Hematopoietic multipotent progenitor cell treated with erythropoietin and hydrocortisone succinate and interleukin-3 and kit ligand, for 6 days (in vitro differentiated cells): ENCODE measurements around the gene RNF38.
A peak's percentile ranks its signal among the peaks of the same experiment; 100 is the strongest.
"Not testable (repeated sequence)": the region's sequence is repeated elsewhere in the genome, so short reads cannot be mapped to it uniquely, and the experiment has no call there.

Source experiments
- DNase-seq: peaks from one replicate; pipeline ENCODE4 v3.0.0-alpha.2; 2015

Gene RNF38

DNA sequence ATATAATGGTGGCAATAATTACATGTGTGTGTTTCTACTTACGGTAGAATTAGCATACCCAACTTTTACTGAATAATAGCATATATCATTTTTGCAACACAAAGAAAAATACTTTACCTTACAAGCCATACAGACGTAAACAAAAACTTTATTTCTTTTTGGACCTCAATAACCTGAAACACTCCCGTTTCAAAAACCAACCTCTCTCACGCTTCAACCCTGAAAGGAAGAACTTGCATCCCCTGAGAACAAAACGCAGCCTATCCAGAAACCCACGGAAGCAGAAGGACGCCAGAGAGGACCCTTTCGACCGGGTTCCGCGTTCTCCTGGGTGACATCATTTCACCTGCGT is at the start of gene RNF38:
RNF38 (minus strand) TSS at position 290 of the 352 bp plus-strand sequence; CDS start at position 129, 161 bp downstream.
- no peak for DNase-seq

DNA sequence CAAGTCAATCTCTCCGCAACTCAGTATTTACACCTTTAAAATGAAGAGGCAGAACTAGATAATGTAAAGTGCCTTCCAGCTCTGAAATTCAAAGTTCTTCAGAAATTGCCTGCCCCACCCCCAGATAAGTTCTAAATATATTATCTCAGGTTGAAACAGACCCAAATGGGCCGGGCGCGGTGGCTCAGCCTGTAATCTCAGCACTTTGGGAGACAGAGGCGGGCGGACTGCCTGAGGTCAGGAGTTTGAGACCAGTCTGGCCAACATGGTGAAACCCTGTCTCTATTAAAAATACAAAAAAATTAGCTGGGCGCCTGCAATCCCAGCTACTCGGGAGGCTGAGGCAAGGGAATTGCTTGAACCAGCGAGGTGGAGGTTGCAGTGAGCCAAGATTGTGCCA is 48.5 kb upstream of the RNF38 start:
- not testable (repeated sequence) for DNase-seq

DNA sequence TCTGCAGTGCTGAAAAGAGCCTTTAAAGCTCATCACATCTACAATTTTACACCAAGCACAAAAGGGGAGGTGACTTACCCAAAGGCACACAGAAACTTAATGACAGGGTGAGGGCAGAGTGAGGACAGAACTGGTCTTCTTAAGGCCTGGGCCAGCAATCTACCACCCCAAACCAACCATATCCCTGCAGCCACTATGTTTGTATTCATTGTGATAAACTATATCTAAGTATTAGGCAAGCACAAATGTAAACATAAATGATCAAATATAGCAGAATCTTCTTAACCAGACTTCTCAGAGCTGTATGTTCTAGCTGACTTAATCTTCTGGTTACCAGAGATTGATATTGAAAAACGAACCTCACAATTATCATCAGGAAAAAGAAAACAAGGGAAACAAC is 47.9 kb upstream of the RNF38 start:
- DNase-seq, result no peak

DNA sequence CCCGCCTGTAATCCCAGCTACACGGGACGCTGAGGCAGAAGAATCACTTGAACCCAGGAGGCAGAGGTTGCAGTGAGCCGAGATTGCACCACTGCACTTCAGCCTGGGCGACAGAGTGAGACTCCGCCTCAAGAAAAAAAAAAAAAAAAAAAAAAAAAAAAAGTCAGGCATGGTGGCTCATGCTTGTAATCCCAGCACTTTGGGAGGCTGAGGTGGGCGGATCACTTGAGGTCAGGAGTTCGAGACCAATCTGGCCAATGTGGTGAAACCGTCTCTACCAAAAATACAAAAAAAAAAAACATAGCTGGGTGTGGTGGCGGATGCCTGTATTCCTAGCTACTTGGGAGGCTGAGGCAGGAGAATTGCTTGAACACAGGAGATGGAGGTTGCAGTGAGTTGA is 46.6 kb upstream of the RNF38 start:
- DNase-seq, result not testable (repeated sequence)

DNA sequence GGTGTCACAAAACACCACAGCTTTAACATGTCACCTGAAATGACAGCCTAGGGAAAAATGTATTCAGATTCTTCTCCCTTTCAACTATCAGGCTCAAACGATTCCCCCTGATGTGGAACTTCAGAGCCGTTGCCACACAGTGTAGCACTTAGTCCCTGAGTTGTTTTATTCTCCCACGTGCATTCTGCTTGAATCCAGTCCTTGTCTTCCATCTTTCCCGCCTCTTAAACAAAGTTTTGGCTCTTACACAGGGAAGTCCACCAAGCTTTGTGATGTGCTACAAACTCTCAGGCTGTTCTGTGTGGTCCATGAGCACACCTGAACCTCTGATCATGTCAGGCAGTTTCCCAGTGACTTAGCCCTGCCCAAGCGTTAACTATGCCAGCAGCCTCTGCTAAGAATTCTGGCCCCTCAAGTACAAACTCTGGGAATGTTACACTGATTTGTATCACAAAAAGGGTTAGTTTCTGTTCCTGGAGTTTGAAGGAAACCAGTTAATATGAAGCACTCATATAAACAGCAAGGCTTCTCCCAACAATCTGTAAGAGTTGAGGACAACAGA is 45.8 kb upstream of the RNF38 start:
- no peak for DNase-seq

DNA sequence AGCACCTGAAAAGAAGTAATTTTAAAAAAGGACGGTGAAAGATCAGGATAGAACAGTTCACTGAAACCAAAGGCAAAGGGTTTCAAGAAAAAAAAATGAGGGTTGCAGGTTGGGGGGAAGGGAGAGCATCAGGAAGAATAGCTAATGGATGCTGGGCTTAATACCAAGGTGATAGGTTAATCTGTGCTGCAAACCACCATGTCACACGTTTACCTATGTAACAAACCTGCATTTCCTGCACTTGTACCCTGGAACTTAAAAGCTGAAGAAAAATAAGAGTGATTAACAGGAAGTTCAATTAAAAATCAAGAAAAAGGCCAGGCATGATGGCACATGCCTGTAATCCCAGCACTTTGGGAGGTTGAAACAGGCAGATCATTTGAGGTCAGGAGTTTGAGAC is 44.1 kb upstream of the RNF38 start:
- DNase-seq, result no peak

DNA sequence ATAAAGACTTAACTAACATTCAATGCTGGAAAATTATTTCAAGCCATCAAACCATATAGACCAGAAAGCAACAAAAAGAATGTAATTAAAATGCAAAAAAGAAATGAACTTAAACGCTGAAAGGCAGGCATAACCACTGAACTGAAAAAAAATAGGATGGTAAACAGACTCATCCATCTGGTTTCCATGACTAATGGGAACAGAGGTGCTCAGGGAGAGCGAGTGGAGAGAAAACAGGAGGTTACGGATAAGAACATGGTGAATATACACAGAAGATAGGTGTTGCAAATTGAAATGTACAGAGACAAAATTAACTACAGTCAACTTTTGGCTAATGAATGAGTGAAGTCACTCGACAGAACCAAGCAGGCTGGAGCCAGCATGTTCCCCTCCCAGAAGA is 43.5 kb upstream of the RNF38 start:
- DNase-seq, result no peak

DNA sequence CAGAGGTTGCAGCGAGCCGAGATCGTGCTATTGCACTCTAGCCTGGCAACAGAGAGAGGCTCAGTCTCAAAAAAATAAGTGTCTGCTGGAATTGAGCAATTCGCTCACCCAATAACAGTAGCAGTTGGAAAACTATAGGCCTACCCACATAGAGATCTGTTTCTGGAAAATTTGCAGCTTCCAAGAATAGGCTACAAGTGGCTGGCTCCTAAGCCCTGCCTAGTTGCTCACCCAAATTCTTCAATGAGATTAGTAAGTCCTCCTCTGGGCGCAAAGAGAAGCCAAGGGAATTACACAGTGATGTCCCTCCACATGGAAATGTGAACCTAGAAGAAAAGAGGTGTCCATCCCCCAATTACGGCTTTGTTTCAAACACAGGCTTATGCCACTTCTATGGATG is 42.6 kb upstream of the RNF38 start:
- DNase-seq, result no peak

DNA sequence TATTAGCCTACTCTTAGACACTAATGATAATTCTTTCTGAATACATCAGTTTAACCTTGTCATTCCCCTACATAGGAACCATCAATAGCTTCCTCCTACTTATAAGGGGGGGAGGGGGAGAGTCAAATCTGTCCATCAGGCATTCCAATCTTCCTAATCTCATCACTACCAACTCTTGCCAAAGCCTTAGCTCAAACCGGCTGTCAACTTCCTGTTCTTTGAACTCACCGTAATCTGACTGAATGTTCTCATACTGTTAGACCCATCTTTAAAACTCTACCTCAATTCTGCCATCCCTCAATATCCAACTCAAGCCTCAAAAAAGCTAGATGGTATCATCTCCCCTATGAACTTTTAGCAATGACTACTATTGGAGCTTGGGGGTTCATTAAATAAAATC is 41.9 kb upstream of the RNF38 start:
- DNase-seq, result peak; percentile 18

DNA sequence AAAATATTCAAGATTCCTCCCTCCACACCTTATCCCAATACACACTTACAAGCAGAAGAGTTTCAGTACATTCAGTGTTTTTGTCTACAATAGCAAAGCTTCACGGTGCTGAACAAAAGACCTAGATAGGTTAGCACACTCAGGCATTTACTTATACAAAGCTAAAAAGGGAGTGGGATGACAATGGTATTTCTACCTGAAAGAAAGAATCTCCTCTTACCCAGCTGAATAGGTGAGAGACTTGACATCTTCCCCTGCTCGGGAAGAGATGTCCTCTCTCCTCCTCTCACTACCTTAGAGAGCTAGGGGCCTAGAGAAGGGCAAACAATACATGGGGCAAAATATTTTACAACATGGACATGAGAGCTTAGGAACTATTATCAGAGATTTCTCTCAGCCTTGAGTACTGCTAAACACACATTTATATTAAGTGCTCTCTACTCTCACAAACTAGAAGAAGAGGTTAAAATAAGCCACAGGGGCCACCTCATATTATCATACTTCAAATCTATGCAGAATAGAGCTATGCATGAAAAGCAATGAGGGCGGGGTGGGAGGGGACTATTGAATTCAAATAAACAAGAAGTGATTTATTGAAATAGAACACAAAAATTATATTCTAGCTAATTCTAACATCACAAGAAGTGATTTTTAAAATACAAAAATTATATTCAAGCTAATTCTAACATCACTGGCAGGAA is 38.6 kb upstream of the RNF38 start:
- DNase-seq, result no peak

DNA sequence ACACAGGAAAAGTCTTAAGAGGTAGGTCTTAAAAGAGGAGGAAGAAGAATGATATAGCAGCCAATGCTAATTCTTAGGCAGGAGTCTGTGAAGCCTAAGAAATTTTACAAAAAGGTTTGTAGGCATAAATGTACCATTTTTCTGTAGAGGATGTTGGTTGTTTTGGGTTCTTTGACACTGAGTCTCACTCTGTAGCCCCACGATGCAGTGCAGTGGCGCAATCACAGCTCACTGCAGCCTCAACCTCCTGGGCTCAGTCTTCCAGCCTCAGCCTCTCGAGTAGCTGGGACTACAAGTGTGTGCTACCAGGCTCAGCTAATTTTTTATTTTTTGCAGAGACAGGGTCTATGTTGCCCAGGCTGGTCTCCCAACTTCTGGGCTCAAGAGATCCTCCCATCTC is 37.7 kb upstream of the RNF38 start:
- no peak for DNase-seq

DNA sequence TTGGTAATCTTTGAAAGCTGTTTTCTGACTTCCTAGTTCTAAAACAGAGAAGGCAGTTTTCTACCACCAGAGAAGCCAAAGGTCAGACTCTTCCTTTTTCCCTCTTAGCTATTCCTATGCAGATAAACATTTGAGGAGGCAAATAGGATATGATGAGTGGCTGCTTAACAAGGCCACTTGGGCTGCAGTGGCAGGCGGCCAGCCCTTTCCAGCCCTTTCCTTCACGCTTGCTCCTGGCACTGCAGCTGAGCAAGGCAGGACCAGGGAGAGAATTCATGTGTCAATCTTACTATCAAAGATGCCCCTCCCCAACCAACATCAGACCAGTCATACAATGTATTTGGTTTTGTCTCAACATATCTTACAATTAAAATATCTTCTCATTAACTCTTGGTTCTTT is 36.8 kb upstream of the RNF38 start:
- no peak for DNase-seq

DNA sequence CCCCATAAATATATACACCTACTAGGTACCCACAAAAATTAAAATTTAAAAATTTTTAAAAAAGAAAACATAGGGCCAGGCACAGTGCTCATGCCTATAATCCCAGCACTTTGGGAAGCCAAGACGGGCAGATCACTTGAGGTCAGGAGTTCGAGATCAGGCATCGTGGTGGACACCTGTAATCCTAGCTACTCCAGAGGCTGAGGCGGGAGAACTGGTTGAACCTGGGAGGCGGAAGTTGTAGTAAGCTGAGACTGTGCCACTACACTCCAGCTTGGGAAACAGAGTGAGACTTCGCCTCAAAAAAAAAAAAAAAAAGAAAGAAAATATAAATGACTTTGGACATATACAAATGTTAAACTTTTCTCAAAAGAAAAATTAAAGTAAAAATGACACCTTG is 33.3 kb upstream of the RNF38 start:
- DNase-seq, result no peak

DNA sequence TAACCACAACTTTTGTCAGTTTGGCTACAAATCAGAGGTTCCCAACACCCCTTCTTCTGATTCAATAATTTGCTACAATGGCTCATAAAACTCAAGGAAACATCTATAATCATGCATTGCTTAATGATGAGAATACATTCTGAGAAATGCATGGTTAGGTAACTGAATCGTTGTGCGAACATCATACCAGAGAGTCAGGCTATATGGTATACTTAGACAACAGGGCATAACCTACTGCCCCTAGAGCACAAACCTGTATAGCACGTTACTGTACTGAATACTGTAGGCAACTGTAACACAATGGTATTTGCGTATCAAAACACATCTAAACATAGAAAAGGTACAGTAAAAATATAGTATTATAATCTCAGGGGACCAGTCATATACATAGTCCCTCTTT is 31.0 kb upstream of the RNF38 start:
- no peak for DNase-seq

DNA sequence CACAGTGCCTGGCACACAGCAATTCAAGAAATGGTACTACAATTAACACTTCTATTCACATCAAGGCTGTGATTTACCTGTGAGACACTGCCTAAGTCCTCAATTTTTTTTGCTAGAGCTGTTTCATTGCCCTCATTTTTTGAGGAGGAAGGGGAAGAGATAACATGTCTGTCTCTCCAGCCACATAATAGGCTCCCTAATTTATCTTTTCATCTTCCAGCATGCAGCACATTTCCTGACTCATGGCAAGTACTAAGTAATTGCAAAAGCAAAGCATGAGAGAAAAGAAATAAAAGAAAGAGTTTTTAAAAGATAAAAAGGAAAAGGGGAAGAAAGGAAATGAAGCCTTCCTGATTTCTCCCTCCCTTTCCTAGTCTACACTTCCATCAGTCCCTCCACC is 26.9 kb upstream of the RNF38 start:
- DNase-seq, result no peak

DNA sequence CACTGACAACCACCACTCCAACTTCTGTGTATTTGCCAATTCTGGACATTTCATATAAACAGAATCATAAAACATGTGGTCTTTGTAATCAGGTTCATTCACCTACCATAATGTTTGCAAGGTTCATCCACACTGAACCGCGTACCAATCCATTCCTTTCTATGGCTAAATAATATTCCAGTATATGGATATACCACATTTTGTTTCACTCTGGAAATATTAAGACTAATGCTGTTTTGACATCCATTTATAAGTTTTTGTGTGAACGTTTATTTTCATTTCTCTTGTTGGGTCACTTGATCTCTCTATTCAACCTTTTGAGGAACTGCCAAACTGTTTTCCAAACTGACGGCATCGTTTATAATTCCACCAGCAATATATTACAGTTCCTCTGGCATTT is 26.3 kb upstream of the RNF38 start:
- no peak for DNase-seq

DNA sequence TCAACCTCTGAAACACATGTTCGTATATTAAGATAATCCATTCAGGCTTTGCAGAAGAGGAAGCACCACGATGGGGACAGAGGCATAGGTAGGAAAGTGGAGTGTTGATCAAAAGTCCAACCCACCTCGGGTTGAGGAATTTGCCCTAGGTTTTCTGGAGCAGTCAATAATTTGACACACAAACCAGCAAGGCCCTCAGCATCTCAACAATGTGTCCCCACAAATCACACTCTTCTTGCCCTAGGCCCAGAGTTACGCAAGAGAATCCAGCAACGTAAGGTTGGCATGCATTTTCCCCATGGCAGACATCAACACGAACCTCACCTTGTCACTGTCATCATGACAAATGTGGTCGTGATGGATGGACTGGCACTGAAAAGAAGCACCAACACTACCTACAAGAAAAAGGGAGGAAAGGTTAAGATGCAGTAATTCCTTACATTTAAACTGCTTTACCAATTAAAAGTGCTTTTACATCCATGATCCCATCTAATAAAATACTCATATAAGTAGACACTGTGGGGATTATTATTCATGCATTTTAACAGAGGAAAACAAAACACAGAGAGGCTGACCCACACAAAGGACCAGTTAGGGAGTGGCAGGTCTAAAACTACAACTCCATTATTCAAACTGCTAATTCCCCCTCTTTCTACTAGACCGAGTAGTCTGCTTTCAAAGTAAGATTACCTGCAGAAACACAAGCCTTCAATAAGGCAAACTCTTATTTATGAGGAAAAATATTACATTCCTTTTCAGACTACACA is 24.4 kb upstream of the RNF38 start:
- no peak for DNase-seq

DNA sequence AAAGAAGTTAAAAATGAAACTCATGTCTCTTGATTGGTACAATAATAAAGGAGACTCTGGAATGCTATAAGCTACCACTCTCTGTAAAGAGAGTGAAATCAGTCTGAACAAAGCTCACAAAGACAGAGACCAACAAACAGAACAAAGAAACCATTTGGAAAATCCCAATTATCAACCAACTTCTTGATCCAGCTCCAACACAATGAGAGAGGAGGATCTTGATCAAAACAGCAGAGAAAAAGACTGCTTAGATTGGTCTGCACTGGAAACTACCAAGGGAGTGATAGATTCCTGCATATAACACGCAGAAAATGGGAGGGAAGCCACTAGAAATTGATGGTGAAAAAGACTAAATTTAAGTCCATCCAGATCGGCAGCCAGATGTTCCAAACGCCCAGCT is 23.1 kb upstream of the RNF38 start:
- DNase-seq, result no peak

DNA sequence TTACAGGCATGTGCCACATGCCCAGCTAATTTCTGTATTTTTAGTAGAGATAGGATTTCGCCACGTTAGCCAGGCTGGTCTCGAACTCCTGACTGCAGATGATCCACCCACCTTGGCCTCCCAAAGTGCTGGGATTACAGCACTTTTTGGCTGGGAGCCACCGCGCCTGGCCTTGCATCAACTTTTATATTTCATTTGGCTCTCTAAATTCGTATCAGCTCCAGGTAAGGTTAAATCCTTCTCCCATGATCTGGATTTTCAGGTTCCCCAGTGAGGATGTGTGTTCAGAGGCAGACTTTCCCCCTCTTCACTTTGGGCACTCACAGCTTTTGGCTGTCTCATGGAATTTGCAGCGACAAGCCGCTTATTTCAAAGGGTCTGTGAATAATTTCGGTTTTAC is 16.8 kb upstream of the RNF38 start:
- DNase-seq, result no peak

DNA sequence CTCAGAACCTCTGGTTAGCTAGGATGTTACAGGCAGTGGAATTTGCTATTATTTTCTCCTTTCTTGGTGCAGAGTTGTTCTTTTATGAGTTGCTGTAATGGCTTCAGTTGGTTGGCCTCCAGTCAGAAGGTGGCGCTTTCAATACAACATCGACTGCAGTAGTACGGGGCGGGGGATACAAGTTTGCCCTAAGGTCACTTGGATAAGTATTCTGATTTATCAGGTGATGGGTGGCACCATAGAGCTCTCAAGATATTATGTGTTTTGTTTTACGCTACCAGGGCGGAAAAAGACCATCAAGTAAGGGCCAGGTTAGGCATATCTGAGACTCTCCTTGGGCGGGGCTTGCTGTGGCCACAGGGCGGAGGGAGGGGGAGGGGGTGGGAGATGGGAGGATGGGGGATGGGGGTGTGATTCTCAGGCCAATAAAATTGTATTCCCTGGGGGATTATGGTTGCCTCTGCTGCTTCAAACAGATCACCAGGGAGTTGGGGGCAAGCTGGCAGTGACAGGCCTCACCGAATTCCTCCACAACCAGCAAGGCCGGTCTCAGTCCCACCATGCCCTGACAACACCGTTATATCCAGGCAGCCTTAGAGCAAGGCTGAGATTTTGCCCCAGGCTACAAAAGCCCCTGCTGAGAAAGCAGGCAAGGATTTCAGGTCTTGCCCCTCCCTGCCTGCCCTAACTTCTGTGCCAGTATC is 15.9 kb upstream of the RNF38 start:
- DNase-seq, result peak; percentile 36

DNA sequence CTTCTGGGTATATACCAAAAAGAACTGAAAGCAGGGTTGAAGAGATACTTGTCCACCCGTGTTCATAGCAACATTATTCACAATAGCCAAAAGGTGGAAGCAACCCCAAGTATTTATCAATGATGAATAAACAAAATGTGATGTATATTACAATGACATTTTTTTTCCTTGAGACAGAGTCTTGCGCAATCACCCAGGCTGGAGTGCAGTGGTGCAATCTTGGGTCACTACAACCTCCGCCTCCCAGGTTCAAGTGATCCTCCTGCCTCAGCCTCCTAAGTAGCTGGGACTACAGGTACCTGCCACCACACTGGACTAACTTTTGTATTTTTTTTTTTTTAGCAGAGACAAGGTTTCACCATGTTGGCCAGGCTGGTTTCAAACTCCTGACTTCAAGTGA is 11.3 kb upstream of the RNF38 start:
- not testable (repeated sequence) for DNase-seq

DNA sequence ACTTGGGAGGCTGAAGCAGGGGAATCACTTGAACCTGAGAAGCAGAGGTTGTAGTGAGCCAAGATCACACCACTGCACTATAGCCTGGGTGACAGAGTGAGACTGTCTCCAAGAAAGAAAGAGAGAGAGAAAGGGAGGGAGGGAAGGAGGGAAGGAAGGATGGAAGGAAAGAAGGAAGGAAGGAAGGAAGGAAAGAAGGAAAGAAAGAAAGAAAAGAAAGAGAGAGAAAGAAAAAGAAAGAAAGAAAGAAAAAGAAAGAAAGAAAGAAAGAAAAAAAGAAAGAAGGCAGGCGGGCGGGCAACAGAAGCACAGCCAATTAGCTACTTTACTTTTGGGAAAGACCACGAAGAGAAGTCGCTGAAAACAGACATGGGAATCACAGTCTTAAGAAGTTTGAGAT is 9.0 kb upstream of the RNF38 start:
- DNase-seq, result not testable (repeated sequence)

DNA sequence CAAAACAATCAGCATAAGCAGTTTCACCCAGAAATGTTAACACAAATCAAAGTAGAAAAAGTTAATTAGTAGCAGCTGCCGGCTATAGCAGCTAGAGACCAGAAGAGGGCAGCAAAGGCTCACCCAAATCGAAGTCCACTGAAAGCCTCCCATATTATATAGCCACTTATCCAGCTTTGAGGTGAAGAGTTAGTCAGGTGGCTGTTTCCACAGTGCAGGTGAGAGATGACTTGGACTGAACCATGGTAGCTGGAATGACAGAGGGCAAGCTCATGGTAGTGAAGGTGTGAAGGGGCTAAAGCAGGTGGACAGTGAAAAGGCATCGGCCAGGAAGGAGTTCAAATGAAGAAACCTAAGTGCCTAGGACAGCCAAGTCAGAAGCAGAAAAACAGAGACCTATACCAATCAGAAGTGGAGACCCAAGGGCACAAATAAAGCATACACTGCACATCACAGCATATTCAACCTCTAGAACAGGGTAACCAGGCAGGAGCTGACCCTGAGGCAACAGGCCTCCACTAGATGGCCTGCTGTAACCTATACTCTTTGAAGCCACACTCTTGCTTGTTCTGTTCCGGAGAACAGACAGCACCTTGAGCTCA is 7.2 kb upstream of the RNF38 start:
- peak; percentile 87 for DNase-seq
